Erythroblast (primary cell): Measurements from ENCODE around the gene TSHZ2.

Experiments used
- GATA1 ChIP-seq: IDR thresholded peaks from 2 replicates; pipeline ENCODE4 v1.6.1; 2011; ENCODE audit warnings: low read depth, mild to moderate bottlenecking, control low read depth, low read length, moderate library complexity
- POLR2A ChIP-seq: IDR thresholded peaks from 2 replicates; pipeline ENCODE4 v1.6.1; 2011; ENCODE audit warnings: mild to moderate bottlenecking, low read length

DNA sequence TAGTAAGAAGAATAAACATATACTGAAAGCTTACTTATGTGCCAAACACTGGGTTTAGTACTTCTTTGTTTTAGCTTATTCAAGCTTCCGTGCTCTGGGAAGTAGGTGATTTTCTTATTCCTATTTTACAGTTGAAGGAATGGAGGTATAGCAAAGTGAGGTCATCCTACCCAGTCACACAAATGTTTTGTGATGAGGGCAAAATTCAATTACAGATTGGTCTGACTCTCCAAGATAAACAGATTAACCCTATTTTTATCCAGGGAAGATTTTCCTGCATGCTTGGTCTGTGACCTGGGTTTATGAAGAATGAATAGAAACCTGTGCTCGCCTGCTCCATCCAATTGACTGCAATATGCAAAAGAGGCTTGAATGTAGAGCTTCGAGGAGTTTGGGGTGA, 311.4 kb downstream of the TSHZ2 start:
- TF ChIP-seq POLR2A (no peak), GATA1 (no peak)
